GM13976 (cell line): Measurements from ENCODE around the gene SMURF1.

ENCODE experiments used
- DNase-seq: peaks from one replicate; pipeline ENCODE4 v3.0.0; 2012; ENCODE audit warnings: low spot score
- CTCF ChIP-seq: IDR thresholded peaks from 2 replicates; pipeline ENCODE4 v1.5.1; 2012; ENCODE audit warnings: borderline replicate concordance, mild to moderate bottlenecking; ENCODE audit not compliant: insufficient read depth; ENCODE audit errors: extremely low read depth, missing control alignments, control extremely low read depth
- in situ Hi-C: fragments of 300-500 bp; cut with MboI; formaldehyde crosslinking; loops from one replicate; pipeline ENCODE4 v1.12.0; 2022; ENCODE audit warnings: low sequenced_read_pairs, mixed read lengths, inconsistent platforms; ENCODE audit not compliant: unreplicated experiment

Gene SMURF1

DNA sequence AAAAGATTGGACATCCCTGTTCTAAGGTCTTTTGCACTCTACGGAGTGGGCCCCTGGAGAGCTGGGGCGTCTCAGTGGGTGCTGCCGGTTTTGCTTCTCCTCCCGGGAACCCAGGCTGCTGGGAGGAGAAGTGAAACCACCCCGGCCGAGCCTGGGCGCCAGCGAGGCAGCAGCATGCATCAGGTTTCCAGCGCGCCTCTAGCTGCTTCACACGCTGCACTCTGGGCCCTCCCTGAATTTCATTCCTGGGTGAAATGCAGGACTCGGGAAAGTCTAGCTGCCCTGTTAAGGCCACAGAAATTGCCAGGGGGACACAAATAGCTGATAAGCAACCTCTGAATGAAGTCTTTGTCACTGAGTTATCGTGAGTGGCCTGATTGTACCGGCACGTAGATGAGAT is 138.1 kb downstream of the SMURF1 start:
- no peak for TF ChIP-seq CTCF
- peak; percentile 72 for DNase-seq
- in situ Hi-C loops, result no loop called here

DNA sequence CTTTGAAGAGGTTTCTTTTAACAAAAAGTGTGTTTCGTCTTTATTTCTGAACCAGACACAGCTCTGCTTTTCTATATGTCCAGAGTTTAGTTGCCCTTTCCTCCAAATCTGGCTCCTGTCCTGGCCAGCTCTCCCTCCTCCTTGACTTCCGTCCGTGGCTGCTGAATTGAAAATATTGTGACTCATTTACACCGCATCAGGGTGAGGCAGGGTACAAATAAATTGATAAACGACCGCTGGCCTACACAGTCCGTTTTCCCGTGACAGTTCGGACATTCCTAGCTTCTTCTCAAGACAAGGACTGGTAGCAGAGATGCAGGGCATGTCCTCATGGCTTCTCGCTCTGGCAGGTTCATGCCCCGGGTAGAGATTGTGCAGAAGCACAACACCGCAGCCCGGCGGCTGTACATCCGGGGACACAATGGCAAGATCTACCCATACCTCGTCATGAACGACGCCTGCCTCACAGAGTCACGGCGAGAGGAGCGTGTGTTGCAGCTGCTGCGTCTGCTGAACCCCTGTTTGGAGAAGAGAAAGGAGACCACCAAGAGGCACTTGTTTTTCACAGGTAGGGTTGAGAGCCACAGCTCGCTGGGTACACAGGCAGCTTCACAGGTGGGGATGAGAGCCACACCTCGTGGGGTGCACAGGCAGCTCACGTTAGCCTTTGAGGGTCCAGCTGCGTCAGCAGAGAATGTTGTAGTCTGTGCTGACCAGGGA is 139.0 kb downstream of the SMURF1 start:
- in situ Hi-C loops, result no loop called here
- no peak for DNase-seq
- no peak for TF ChIP-seq CTCF

DNA sequence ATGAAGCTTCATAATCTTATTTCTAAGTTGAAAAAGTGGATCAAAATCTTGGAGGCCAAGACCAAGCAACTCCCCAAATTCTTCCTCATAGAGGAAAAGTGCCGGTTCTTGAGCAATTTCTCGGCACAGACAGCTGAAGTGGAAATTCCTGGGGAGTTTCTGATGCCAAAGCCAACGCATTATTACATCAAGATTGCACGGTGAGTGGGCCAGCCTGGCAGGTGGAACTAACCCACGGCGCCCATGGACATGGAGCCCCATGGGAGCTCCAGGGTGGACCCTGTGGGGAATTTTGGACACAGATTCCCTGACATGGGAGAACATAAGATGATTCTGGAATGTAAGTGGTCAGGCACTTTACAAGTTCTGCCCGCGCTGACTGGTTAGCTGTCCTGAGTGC is 139.7 kb downstream of the SMURF1 start:
- in situ Hi-C loops, result no loop called here
- no peak for TF ChIP-seq CTCF
- no peak for DNase-seq

GRCh38 chr7:99003419-99003818 is 140.5 kb downstream of the SMURF1 start:
- no peak for DNase-seq
- no peak for TF ChIP-seq CTCF

GRCh38 chr7:99002827-99003212 is 141.1 kb downstream of the SMURF1 start:
- in situ Hi-C loops, result no loop called here
- no peak for TF ChIP-seq CTCF
- no peak for DNase-seq

More at GRCh38 chr7:99003419-99003818, 140.5 kb downstream of the SMURF1 start:
- in situ Hi-C loops, result no loop called here

DNA sequence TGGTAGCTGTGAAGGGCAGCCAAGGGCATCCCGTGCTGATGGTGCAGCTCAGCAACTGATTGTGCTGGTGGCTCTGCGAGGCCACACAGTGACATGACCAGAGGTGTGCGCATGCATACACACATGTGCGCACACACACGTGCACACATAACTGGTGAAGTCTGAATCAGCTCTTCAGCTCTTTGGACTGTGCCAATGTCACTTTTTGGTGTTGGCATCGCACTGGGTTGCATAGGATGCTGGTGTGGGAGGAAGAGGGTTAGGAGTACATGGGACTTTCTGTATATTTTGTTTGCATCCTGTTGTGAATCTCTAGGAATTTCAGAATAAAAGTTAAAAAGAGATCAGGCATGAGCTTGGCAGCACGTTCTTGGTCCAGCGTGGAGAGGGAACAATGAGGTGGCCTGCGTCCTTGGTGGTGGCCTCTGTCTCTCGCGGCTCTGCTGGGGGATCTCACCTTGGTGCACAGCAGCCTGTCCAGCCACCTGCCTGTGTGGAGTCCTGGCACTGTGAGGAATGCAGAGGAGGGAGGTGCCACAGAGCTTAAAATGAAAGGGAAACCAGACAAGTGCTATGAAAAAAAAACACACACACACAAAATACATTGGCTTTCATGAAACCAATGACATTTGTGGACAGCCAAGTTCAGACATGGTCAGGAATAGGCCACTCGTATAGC is 141.6 kb downstream of the SMURF1 start:
- in situ Hi-C loops, result no loop called here

More for the DNA sequence above, 141.6 kb downstream of the SMURF1 start:
- DNase-seq, result no peak
- no peak for TF ChIP-seq CTCF
